NCI-H1105 (cell line): ENCODE results near the gene EXOSC7.

ENCODE experiments used
- DNase-seq: peaks from one replicate; lab custom pipeline; 2025; lab: John Stamatoyannopoulos, UW

The EXOSC7 gene

DNA sequence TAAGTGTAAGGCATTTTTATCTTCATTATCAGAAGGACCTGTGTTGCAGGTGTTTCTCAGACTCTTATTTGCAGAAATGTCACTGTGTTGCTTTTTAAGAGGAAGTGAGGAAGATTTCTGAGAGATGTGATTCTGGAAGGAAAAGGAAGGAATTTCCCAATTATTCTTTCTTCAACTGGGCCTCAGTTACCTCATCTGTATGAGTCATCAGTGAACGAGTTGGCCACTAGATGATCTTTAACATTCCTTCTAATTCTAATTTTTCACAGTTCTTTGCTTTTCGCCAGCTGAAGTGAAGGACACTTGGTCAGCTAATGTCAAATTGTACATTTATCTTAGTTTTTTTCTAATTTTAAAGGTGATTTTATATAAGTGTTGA is 79.0 kb downstream of the EXOSC7 start:
- no peak for DNase-seq

DNA sequence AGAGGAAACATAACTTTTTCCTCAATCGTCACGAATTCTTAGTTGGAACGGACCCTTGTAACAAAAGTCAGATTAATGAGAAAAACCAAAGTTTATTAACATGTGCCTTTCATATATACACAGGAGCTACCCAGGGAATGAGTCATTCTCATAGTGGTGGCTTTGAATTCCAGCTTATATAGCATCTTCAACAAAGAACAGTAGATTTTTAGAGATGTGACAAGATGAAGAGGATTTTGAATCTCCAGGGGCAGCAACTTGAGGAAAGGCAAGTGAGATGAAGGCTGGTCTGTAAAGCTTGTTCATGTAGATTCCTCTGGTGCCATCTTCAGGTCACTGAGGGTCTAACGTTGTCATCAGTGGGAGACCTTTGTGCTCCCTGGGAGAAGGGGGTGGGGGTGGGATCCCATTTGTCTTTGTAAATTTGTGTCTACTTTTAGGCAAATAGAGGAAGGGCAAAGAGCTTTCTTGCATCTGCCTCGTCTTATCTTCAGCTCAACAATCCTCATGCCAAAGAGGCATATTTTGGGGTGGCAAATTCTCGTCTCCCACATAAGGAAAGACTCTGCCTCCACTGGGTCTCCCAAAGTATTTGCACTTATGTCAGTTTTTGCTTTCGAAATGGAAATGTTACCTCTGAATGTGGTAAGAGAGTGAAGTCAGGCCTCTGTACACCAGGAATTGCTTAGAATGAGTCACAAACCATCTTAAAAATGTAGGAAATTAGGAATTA is 79.5 kb downstream of the EXOSC7 start:
- no peak for DNase-seq

DNA sequence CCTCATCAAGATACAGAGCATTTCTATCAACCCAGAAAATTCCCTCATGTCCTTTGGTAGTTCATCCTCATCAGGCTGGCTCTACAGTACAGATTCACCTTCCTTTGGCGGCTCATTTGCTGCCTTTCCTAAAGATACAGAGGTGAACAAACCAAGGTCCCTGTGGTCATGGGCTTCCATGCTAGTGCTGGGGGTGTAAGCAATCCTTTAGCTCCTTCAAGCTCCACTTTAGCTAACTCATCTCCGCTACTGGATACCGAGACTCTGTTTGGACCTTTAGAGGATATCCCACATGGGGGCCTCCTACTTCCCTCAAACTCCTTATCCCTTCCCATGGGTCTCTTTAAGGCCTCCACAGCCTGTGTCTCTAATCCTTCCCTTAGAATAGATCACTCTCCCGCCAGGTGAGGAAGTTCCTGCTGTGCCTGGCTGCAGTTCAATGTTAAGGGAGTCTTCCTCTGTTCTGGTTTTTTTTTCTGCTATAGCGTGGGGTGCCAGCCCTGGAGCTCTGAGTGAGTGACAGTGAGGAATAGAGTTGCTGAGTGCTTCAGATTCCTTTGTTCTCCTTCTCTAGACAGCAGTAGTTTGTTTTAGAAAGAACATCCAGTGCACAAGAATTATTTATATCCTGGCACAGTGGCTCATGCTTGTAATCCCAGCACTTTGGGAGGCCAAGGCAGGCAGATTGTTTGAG is 80.7 kb downstream of the EXOSC7 start:
- no peak for DNase-seq

DNA sequence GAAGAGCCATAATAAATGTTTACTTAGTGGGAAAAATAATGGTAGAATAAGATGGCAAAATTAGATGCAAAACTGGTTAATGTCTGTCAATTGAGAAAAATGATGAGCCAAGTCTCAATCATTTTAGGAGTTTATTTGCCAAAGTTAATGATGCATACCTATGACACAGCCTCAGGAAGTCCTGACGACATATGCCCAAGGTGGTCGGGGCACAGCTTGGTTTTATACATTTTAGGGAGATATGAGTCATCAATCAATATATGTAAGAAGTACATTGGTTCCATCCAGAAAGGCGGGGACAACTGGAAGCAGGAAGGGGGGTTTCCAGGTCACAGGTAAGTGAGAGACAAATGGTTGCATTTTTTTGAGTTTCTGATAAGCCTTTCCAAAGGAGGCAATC is 81.5 kb downstream of the EXOSC7 start:
- no peak for DNase-seq

DNA sequence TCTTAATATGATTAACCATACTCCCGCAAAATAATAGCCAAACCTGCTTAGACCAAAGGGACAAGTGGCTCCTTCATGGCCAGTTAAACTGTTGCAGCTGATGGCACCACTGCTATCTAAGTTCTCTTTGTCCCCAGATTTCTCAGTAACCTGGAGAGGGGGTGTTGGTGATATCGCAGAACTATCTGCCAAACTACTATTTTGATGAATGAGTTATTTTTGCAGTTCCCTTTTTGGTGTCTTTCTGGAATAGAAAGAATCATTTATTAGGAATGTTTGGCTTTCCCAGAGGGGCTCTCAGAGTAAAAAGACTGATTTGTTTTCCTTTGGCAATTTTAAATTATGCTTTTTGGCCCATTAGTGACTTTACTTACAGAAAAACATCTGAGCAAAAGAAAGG is 83.1 kb downstream of the EXOSC7 start:
- no peak for DNase-seq

GRCh38 chr3:45060165-45060892 is 84.3 kb downstream of the EXOSC7 start:
- no peak for DNase-seq
